Measurements from ENCODE around the gene FSTL4. TPM values are rescaled to one million over a fixed set of nuclear protein-coding genes. Genes with fewer than 3 reads are reported as not detected.
A peak's percentile ranks its signal among the peaks of the same experiment; 100 is the strongest.
"Not testable (repeated sequence)": the region's sequence is repeated elsewhere in the genome, so short reads cannot be mapped to it uniquely, and the experiment has no call there.

FSTL4 gene
- polyA plus RNA-seq, 1 donor (not counting 4 experiments of a cell fraction or from before 2014, with no cell fraction given), result 1.7 TPM

- no peak overlapping the region for H2AFZ ChIP-seq (ENCODE audit: control insufficient read depth, low read length)
- H4K20me1 ChIP-seq (ENCODE audit: control insufficient read depth, extremely low read depth, insufficient read depth, low read length), result no peaks in the 10 kb centered on the region
- H3K4me3 ChIP-seq (ENCODE audit: control insufficient read depth in 2 of 3, extremely low read depth in 1 of 3, insufficient read depth in 2 of 3, low read depth in 1 of 3, low read length in 3 of 3), result no peak overlapping the region
- dilution Hi-C loops (cut with MboI; ENCODE audit: extremely low pct_ligation_motif_present, low sequenced_read_pairs), result no loop called here
- H3K4me2 ChIP-seq (ENCODE audit: control insufficient read depth, extremely low read depth, insufficient read depth, low read depth, low read length), result no peak overlapping the region
- TF ChIP-seq EZH2 (IDR thresholded peaks at IDR 0.05; ENCODE audit: low read length) (no peak), CTCF (optimal IDR thresholded peaks at IDR 0.05 in 1 of 3, IDR thresholded peaks at IDR 0.05 in 1 of 3, conservative IDR thresholded peaks at IDR 0.05 in 1 of 3; ENCODE audit: extremely low read depth in 1 of 3, insufficient read depth in 2 of 3, low read length in 3 of 3) (no peak)
- H3K4me1 ChIP-seq (ENCODE audit: control insufficient read depth, extremely low read depth, insufficient read depth, low read length), result peaks cover 8% of the 10 kb centered on the region
- no peaks in the 10 kb centered on the region for H3K36me3 ChIP-seq (ENCODE audit: control insufficient read depth in 2 of 2, extremely low read depth in 1 of 2, insufficient read depth in 2 of 2, low read length in 2 of 2)
- FAIRE-seq, result no peak
- no peaks in the 10 kb centered on the region for H3K79me2 ChIP-seq (ENCODE audit: control insufficient read depth, insufficient read depth, low read length)
- no peak overlapping the region for H3K9ac ChIP-seq (ENCODE audit: control insufficient read depth, extremely low read depth, insufficient read depth, low read length)
- H3K27ac ChIP-seq (ENCODE audit: control insufficient read depth, insufficient read depth, low read length), result no peak overlapping the region
- peaks cover 2% of the 10 kb centered on the region for H3K27me3 ChIP-seq (ENCODE audit: control insufficient read depth, extremely low read depth, insufficient read depth, low read length)
- no peaks in the 10 kb centered on the region for H3K9me1 ChIP-seq (ENCODE audit: control insufficient read depth, extremely low read depth, insufficient read depth, low read length)
- no peak for DNase-seq (ENCODE audit: low read depth, low spot score)
- H3K9me3 ChIP-seq (ENCODE audit: control insufficient read depth, low read depth, low read length), result no peaks in the 10 kb centered on the region
These were observed 422.5 kb downstream of the FSTL4 start for GRCh38 chr5:133189881-133190280.

- no peak overlapping the region for H2AFZ ChIP-seq (ENCODE audit: control insufficient read depth, low read length)
- no peak overlapping the region for H3K4me2 ChIP-seq (ENCODE audit: control insufficient read depth, extremely low read depth, insufficient read depth, low read depth, low read length)
- H3K36me3 ChIP-seq (ENCODE audit: control insufficient read depth in 2 of 2, extremely low read depth in 1 of 2, insufficient read depth in 2 of 2, low read length in 2 of 2), result no peaks in the 10 kb centered on the region
- DNase-seq (ENCODE audit: low read depth, low spot score), result no peak
- H3K79me2 ChIP-seq (ENCODE audit: control insufficient read depth, insufficient read depth, low read length), result no peaks in the 10 kb centered on the region
- H4K20me1 ChIP-seq (ENCODE audit: control insufficient read depth, extremely low read depth, insufficient read depth, low read length), result no peaks in the 10 kb centered on the region
- no peak for FAIRE-seq
- H3K27ac ChIP-seq (ENCODE audit: control insufficient read depth, insufficient read depth, low read length), result no peak overlapping the region
- no peak for TF ChIP-seq CTCF (optimal IDR thresholded peaks at IDR 0.05 in 1 of 3, IDR thresholded peaks at IDR 0.05 in 1 of 3, conservative IDR thresholded peaks at IDR 0.05 in 1 of 3; ENCODE audit: extremely low read depth in 1 of 3, insufficient read depth in 2 of 3, low read length in 3 of 3)
- no peak for TF ChIP-seq EZH2 (IDR thresholded peaks at IDR 0.05; ENCODE audit: low read length)
- no peaks in the 10 kb centered on the region for H3K9me3 ChIP-seq (ENCODE audit: control insufficient read depth, low read depth, low read length)
- H3K27me3 ChIP-seq (ENCODE audit: control insufficient read depth, extremely low read depth, insufficient read depth, low read length), result no peaks in the 10 kb centered on the region
- H3K9ac ChIP-seq (ENCODE audit: control insufficient read depth, extremely low read depth, insufficient read depth, low read length), result no peak overlapping the region
- dilution Hi-C loops (cut with MboI; ENCODE audit: extremely low pct_ligation_motif_present, low sequenced_read_pairs), result no loop called here
- H3K4me3 ChIP-seq (ENCODE audit: control insufficient read depth in 2 of 3, extremely low read depth in 1 of 3, insufficient read depth in 2 of 3, low read depth in 1 of 3, low read length in 3 of 3), result no peak overlapping the region
- H3K9me1 ChIP-seq (ENCODE audit: control insufficient read depth, extremely low read depth, insufficient read depth, low read length), result no peaks in the 10 kb centered on the region
- H3K4me1 ChIP-seq (ENCODE audit: control insufficient read depth, extremely low read depth, insufficient read depth, low read length), result no peaks in the 10 kb centered on the region
These were observed 432.9 kb downstream of the FSTL4 start for GRCh38 chr5:133179405-133179804.

DNA sequence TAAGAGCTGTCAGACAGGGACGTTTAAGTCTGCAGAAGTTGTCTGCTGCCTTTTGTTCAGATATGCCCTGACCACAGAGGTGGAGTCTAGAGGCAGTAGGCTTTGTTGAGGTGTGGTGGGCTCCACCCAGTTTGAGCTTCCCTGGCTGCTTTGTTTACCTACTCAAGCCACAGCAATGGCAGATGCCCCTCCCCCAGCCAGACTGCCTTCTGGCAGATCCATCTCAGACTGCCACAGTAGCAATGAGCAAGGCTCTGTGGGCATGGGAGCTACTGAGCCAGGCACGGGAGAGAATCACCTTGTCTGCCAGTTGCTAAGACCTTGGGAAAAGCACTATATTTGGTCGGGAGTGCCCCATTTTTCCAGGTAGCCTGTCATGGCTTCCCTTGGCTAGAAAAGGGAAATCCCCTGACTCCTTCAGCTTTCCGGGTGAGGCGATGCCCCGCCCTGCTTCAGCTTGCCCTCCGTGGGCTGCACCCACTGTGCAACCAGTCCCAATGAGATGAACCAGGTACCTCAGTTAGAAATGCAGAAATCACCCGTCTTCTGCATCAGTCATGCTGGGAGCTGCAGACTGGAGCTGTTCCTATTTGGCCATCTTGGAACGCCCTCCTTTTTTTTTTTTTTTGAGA, 441.5 kb downstream of the FSTL4 start:
- H4K20me1 ChIP-seq (ENCODE audit: control insufficient read depth, extremely low read depth, insufficient read depth, low read length); H3K4me1 ChIP-seq (ENCODE audit: control insufficient read depth, extremely low read depth, insufficient read depth, low read length); H3K27me3 ChIP-seq (ENCODE audit: control insufficient read depth, extremely low read depth, insufficient read depth, low read length); FAIRE-seq; DNase-seq (ENCODE audit: low read depth, low spot score); H3K79me2 ChIP-seq (ENCODE audit: control insufficient read depth, insufficient read depth, low read length); H3K27ac ChIP-seq (ENCODE audit: control insufficient read depth, insufficient read depth, low read length); dilution Hi-C loops (cut with MboI; ENCODE audit: extremely low pct_ligation_motif_present, low sequenced_read_pairs); H3K9me1 ChIP-seq (ENCODE audit: control insufficient read depth, extremely low read depth, insufficient read depth, low read length); H3K36me3 ChIP-seq (ENCODE audit: control insufficient read depth in 2 of 2, extremely low read depth in 1 of 2, insufficient read depth in 2 of 2, low read length in 2 of 2); H3K4me3 ChIP-seq (ENCODE audit: control insufficient read depth in 2 of 3, extremely low read depth in 1 of 3, insufficient read depth in 2 of 3, low read depth in 1 of 3, low read length in 3 of 3); H3K4me2 ChIP-seq (ENCODE audit: control insufficient read depth, extremely low read depth, insufficient read depth, low read depth, low read length); H3K9ac ChIP-seq (ENCODE audit: control insufficient read depth, extremely low read depth, insufficient read depth, low read length); H3K9me3 ChIP-seq (ENCODE audit: control insufficient read depth, low read depth, low read length): not testable (repeated sequence)
- peak overlapping the region; percentile 20 for H2AFZ ChIP-seq (ENCODE audit: control insufficient read depth, low read length)

Measured in keratinocyte (primary cell).